ENCODE measurements around the gene RETREG1.

DNA sequence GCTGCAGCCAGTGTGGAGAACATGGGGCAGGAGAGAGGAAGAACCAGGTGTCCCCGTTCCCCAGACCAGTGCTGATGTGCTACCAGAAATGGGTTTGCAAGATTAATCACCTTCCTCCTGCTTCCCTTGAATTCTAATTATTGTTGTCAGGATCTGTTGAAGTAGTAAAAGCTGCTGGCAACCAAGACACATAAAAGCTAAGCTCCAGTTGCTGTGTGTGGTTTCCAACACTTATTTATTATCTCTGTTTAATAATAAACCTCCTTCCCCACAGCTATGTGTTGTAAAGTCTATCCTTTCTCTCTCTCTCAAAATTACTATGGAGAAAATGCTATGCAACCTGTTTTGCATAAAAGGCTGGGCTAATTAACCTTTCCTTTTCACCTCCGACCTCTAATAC is 2.3 kb upstream of the RETREG1 start:
- TF ChIP-seq ZNF707 (tag by site-specific recombination; IDR thresholded peaks at IDR 0.05): no peak
- TF ChIP-seq YY1 (tag by site-specific recombination; IDR thresholded peaks at IDR 0.05): no peak
- TF ChIP-seq ZSCAN16 (tag by site-specific recombination; IDR thresholded peaks at IDR 0.05): no peak
- TF ChIP-seq, protein P1, sequence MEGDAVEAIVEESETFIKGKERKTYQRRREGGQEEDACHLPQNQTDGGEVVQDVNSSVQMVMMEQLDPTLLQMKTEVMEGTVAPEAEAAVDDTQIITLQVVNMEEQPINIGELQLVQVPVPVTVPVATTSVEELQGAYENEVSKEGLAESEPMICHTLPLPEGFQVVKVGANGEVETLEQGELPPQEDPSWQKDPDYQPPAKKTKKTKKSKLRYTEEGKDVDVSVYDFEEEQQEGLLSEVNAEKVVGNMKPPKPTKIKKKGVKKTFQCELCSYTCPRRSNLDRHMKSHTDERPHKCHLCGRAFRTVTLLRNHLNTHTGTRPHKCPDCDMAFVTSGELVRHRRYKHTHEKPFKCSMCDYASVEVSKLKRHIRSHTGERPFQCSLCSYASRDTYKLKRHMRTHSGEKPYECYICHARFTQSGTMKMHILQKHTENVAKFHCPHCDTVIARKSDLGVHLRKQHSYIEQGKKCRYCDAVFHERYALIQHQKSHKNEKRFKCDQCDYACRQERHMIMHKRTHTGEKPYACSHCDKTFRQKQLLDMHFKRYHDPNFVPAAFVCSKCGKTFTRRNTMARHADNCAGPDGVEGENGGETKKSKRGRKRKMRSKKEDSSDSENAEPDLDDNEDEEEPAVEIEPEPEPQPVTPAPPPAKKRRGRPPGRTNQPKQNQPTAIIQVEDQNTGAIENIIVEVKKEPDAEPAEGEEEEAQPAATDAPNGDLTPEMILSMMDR (tag by site-specific recombination; IDR thresholded peaks at IDR 0.05): no peak
- TF ChIP-seq, protein P2, sequence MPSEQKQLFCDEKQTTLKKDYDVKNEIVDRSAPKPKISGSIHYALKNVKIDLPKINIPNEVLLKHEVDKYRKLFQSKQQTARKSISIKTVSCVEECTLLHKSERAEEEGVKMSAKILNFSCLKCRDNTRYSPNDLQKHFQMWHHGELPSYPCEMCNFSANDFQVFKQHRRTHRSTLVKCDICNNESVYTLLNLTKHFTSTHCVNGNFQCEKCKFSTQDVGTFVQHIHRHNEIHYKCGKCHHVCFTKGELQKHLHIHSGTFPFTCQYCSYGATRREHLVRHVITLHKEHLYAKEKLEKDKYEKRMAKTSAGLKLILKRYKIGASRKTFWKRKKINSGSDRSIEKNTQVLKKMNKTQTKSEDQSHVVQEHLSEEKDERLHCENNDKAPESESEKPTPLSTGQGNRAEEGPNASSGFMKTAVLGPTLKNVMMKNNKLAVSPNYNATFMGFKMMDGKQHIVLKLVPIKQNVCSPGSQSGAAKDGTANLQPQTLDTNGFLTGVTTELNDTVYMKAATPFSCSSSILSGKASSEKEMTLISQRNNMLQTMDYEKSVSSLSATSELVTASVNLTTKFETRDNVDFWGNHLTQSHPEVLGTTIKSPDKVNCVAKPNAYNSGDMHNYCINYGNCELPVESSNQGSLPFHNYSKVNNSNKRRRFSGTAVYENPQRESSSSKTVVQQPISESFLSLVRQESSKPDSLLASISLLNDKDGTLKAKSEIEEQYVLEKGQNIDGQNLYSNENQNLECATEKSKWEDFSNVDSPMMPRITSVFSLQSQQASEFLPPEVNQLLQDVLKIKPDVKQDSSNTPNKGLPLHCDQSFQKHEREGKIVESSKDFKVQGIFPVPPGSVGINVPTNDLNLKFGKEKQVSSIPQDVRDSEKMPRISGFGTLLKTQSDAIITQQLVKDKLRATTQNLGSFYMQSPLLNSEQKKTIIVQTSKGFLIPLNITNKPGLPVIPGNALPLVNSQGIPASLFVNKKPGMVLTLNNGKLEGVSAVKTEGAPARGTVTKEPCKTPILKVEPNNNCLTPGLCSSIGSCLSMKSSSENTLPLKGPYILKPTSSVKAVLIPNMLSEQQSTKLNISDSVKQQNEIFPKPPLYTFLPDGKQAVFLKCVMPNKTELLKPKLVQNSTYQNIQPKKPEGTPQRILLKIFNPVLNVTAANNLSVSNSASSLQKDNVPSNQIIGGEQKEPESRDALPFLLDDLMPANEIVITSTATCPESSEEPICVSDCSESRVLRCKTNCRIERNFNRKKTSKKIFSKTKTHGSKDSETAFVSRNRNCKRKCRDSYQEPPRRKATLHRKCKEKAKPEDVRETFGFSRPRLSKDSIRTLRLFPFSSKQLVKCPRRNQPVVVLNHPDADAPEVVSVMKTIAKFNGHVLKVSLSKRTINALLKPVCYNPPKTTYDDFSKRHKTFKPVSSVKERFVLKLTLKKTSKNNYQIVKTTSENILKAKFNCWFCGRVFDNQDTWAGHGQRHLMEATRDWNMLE (tag by site-specific recombination; conservative IDR thresholded peaks at IDR 0.05; ENCODE audit: low read depth): no peak
- TF ChIP-seq ZNF24 (tag by site-specific recombination; IDR thresholded peaks at IDR 0.05): no peak
- TF ChIP-seq, protein P3, sequence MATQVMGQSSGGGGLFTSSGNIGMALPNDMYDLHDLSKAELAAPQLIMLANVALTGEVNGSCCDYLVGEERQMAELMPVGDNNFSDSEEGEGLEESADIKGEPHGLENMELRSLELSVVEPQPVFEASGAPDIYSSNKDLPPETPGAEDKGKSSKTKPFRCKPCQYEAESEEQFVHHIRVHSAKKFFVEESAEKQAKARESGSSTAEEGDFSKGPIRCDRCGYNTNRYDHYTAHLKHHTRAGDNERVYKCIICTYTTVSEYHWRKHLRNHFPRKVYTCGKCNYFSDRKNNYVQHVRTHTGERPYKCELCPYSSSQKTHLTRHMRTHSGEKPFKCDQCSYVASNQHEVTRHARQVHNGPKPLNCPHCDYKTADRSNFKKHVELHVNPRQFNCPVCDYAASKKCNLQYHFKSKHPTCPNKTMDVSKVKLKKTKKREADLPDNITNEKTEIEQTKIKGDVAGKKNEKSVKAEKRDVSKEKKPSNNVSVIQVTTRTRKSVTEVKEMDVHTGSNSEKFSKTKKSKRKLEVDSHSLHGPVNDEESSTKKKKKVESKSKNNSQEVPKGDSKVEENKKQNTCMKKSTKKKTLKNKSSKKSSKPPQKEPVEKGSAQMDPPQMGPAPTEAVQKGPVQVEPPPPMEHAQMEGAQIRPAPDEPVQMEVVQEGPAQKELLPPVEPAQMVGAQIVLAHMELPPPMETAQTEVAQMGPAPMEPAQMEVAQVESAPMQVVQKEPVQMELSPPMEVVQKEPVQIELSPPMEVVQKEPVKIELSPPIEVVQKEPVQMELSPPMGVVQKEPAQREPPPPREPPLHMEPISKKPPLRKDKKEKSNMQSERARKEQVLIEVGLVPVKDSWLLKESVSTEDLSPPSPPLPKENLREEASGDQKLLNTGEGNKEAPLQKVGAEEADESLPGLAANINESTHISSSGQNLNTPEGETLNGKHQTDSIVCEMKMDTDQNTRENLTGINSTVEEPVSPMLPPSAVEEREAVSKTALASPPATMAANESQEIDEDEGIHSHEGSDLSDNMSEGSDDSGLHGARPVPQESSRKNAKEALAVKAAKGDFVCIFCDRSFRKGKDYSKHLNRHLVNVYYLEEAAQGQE (tag by site-specific recombination; IDR thresholded peaks at IDR 0.05): no peak
- TF ChIP-seq TCF7L2 (IDR thresholded peaks at IDR 0.05; ENCODE audit: borderline replicate concordance, low read depth, low read length): no peak
